Measurements from ENCODE around the gene SEPTIN10.

- no peak for TF ChIP-seq CTCF (conservative IDR thresholded peaks at IDR 0.05 in 1 of 2, IDR thresholded peaks at IDR 0.05 in 1 of 2; ENCODE audit: extremely low read depth in 1 of 2, insufficient read depth in 1 of 2, low read depth in 1 of 2, low read length in 2 of 2)
- TF ChIP-seq EZH2 (IDR thresholded peaks at IDR 0.05; ENCODE audit: borderline replicate concordance, low read length): no peak
Measured at GRCh38 chr2:109503191-109503590, 110.6 kb downstream of the SEPTIN10 start.

Measured in mammary epithelial cell (primary cell).